Measurements from ENCODE around the gene BEX1.

BEX1 gene

GRCh38 chrX:103017542-103017941 is 46.4 kb downstream of the BEX1 start:
- DNase-seq (ENCODE audit: low spot score) = no peak

GRCh38 chrX:103012945-103013344 is 51.0 kb downstream of the BEX1 start:
- H3K4me3 ChIP-seq (ENCODE audit: low read length in 2 of 2) = no peak overlapping the region

More at GRCh38 chrX:103017542-103017941, 46.4 kb downstream of the BEX1 start:
- no peak overlapping the region for H3K4ac ChIP-seq (ENCODE audit: low read length)
- H2BK120ac ChIP-seq (ENCODE audit: low read depth, low read length) = no peak overlapping the region
- H3K14ac ChIP-seq (ENCODE audit: low read length) = no peak overlapping the region
- no peaks in the 10 kb centered on the region for H3K79me1 ChIP-seq (ENCODE audit: low read depth, low read length)
- no peak overlapping the region for H3K9ac ChIP-seq (ENCODE audit: low read depth, low read length, poor library complexity)
- no peaks in the 10 kb centered on the region for H3K4me1 ChIP-seq (ENCODE audit: control insufficient read depth in 2 of 2, insufficient read depth in 1 of 2, low read depth in 1 of 2, low read length in 2 of 2)
- H2BK5ac ChIP-seq (ENCODE audit: low read length) = no peak overlapping the region
- no peak overlapping the region for H2AK5ac ChIP-seq (ENCODE audit: low read depth, low read length)
- no peak overlapping the region for H2AFZ ChIP-seq (ENCODE audit: low read length)
- no peak overlapping the region for H4K8ac ChIP-seq (ENCODE audit: low read depth, low read length)
- H3K9me3 ChIP-seq (replicated peaks in 1 of 2; ENCODE audit: control insufficient read depth in 2 of 2, insufficient read depth in 1 of 2, low read depth in 1 of 2, low read length in 2 of 2) = no peaks in the 10 kb centered on the region
- H3K27ac ChIP-seq (replicated peaks; ENCODE audit: low read length) = no peak overlapping the region
- no peak overlapping the region for H3K23ac ChIP-seq (ENCODE audit: low read depth, low read length, poor library complexity)
- WGBS, 2 donors (ENCODE audit: extremely low coverage in 2 of 2, insufficient read length in 2 of 2, insufficient replicate concordance in 1 of 2) = no CpG with 5 or more reads among the region's 4 CpGs
- H2BK15ac ChIP-seq (ENCODE audit: low read length) = no peak overlapping the region
- H2BK12ac ChIP-seq (ENCODE audit: low read length) = no peak overlapping the region
- no peak overlapping the region for H3K4me2 ChIP-seq (ENCODE audit: insufficient read depth, low read length, poor library complexity, severe bottlenecking)
- no peak overlapping the region for H3K18ac ChIP-seq (ENCODE audit: low read length)
- H3K27me3 ChIP-seq (ENCODE audit: control insufficient read depth in 3 of 3, insufficient read depth in 3 of 3, low read depth in 1 of 3, low read length in 3 of 3) = peaks cover 0 to 3% (median 0%) of the 10 kb centered on the region in 3 experiments
- no peaks in the 10 kb centered on the region for H3K36me3 ChIP-seq (replicated peaks in 1 of 2; ENCODE audit: control insufficient read depth in 2 of 2, insufficient read depth in 2 of 2, low read length in 2 of 2)
- no peak overlapping the region for H4K91ac ChIP-seq (ENCODE audit: low read depth, low read length, poor library complexity)
- no peak overlapping the region for H3K4me3 ChIP-seq (ENCODE audit: low read length in 2 of 2)

More at GRCh38 chrX:103012945-103013344, 51.0 kb downstream of the BEX1 start:
- Histone ChIP-seq H3K4me1 (ENCODE audit: control insufficient read depth in 2 of 2, insufficient read depth in 1 of 2, low read depth in 1 of 2, low read length in 2 of 2) (no peaks in the 10 kb centered on the region), H2BK15ac (ENCODE audit: low read length) (no peak overlapping the region), H2AFZ (ENCODE audit: low read length) (no peak overlapping the region), H4K8ac (ENCODE audit: low read depth, low read length) (no peak overlapping the region), H3K79me1 (ENCODE audit: low read depth, low read length) (no peaks in the 10 kb centered on the region), H3K23ac (ENCODE audit: low read depth, low read length, poor library complexity) (no peak overlapping the region), H3K27ac (replicated peaks; ENCODE audit: low read length) (no peak overlapping the region), H2BK12ac (ENCODE audit: low read length) (no peak overlapping the region), H4K91ac (ENCODE audit: low read depth, low read length, poor library complexity) (no peak overlapping the region), H2AK5ac (ENCODE audit: low read depth, low read length) (no peak overlapping the region), H3K9me3 (replicated peaks in 1 of 2; ENCODE audit: control insufficient read depth in 2 of 2, insufficient read depth in 1 of 2, low read depth in 1 of 2, low read length in 2 of 2) (no peaks in the 10 kb centered on the region), H3K9ac (ENCODE audit: low read depth, low read length, poor library complexity) (no peak overlapping the region), H3K4ac (ENCODE audit: low read length) (no peak overlapping the region), H2BK120ac (ENCODE audit: low read depth, low read length) (no peak overlapping the region), H3K18ac (ENCODE audit: low read length) (no peak overlapping the region), H3K36me3 (replicated peaks in 1 of 2; ENCODE audit: control insufficient read depth in 2 of 2, insufficient read depth in 2 of 2, low read length in 2 of 2) (no peaks in the 10 kb centered on the region), H3K4me2 (ENCODE audit: insufficient read depth, low read length, poor library complexity, severe bottlenecking) (no peak overlapping the region), H3K14ac (ENCODE audit: low read length) (no peak overlapping the region), H3K27me3 (ENCODE audit: control insufficient read depth in 3 of 3, insufficient read depth in 3 of 3, low read depth in 1 of 3, low read length in 3 of 3) (peaks cover 0 to 3% (median 0%) of the 10 kb centered on the region in 3 experiments), H2BK5ac (ENCODE audit: low read length) (no peak overlapping the region)
- WGBS, 2 donors (ENCODE audit: extremely low coverage in 2 of 2, insufficient read length in 2 of 2, insufficient replicate concordance in 1 of 2) = no CpG with 5 or more reads among the region's 3 CpGs
- DNase-seq (ENCODE audit: low spot score) = no peak

All from neuronal stem cell (in vitro differentiated cells).